GM12878 (cell line): Measurements from ENCODE around the gene HID1. TPM values are rescaled to one million over a fixed set of nuclear protein-coding genes. Genes with fewer than 3 reads are reported as not detected.
A peak's percentile ranks its signal among the peaks of the same experiment; 100 is the strongest.

ENCODE experiments used
- ATF7 ChIP-seq: fragments of 450-650 bp; IDR thresholded peaks from 2 replicates; pipeline ENCODE4 v1.6.1; 2016; ENCODE audit warnings: low read depth, mild to moderate bottlenecking
- BACH1 ChIP-seq: fragments of 450-650 bp; IDR thresholded peaks from 2 replicates; pipeline ENCODE4 v1.6.1; 2017; ENCODE audit warnings: mild to moderate bottlenecking, borderline replicate concordance
- BHLHE40 ChIP-seq, 2 experiments: fragments of 450-650 bp in 1 of 2; IDR thresholded peaks; 2 replicates each; pipeline ENCODE4 v1.6.1; 2011 to 2017; ENCODE audit warnings: low read depth in 2 of 2, borderline replicate concordance in 1 of 2, improper control_type of control experiment in 1 of 2, low read length in 1 of 2, mild to moderate bottlenecking in 1 of 2
- CREM ChIP-seq: IDR thresholded peaks from 2 replicates; pipeline ENCODE4 v1.6.1; 2014; ENCODE audit warnings: antibody characterized with exemption, low read depth
- EGR1 ChIP-seq, 2 experiments: IDR thresholded peaks; 1 replicate in 1 of 2; 2 replicates in 1 of 2; pipeline ENCODE4 v1.6.1; 2011 to 2012; ENCODE audit warnings: low read depth in 2 of 2, low read length in 2 of 2, borderline replicate concordance in 1 of 2, mild to moderate bottlenecking in 1 of 2, moderate library complexity in 1 of 2
- GABPA ChIP-seq: IDR thresholded peaks from 2 replicates; pipeline ENCODE4 v1.6.1; 2014; ENCODE audit warnings: antibody characterized with exemption, low read depth, mild to moderate bottlenecking, inconsistent platforms
- HDAC2 ChIP-seq: fragments of 200-600 bp; sonication (generic); IDR thresholded peaks from 2 replicates; pipeline ENCODE4 v1.6.1; 2017
- HDGF ChIP-seq: fragments of 450-650 bp; IDR thresholded peaks from 2 replicates; pipeline ENCODE4 v1.6.1; 2016; ENCODE audit warnings: antibody characterized with exemption
- MAX ChIP-seq: IDR thresholded peaks from 2 replicates; pipeline ENCODE4 v1.6.1; 2012; ENCODE audit warnings: low read depth, low read length, improper control_type of control experiment
- MEF2B ChIP-seq: fragments of 450-650 bp; IDR thresholded peaks from 2 replicates; pipeline ENCODE4 v1.6.1; 2018; ENCODE audit warnings: mild to moderate bottlenecking, moderate library complexity; ENCODE audit not compliant: partially characterized antibody, poor library complexity, severe bottlenecking
- MLLT1 ChIP-seq: fragments of 450-650 bp; IDR thresholded peaks from 2 replicates; pipeline ENCODE4 v1.6.1; 2016; ENCODE audit warnings: mild to moderate bottlenecking
- PBX3 ChIP-seq: IDR thresholded peaks from 2 replicates; pipeline ENCODE4 v1.6.1; 2011; ENCODE audit warnings: mild to moderate bottlenecking, low read depth, low read length, moderate library complexity; ENCODE audit not compliant: insufficient replicate concordance
- RB1 ChIP-seq: fragments of 450-650 bp; formaldehyde crosslinking; IDR thresholded peaks from 2 replicates; pipeline ENCODE4 v1.6.1; 2017; ENCODE audit warnings: mild to moderate bottlenecking, borderline replicate concordance
- RELA ChIP-seq: fragments of 450-650 bp; IDR thresholded peaks from 2 replicates; pipeline ENCODE4 v1.8.0; 2014; ENCODE audit warnings: borderline replicate concordance; ENCODE audit not compliant: partially characterized antibody
- SKIL ChIP-seq: fragments of 450-650 bp; IDR thresholded peaks from 2 replicates; pipeline ENCODE4 v1.6.1; 2017; ENCODE audit warnings: mild to moderate bottlenecking, low read depth, inconsistent platforms; ENCODE audit not compliant: poor library complexity, severe bottlenecking
- STAT1 ChIP-seq: fragments of 450-650 bp; conservative IDR thresholded peaks from 2 replicates; pipeline ENCODE4 v1.6.1; 2014; ENCODE audit warnings: antibody characterized with exemption, mild to moderate bottlenecking
- TBL1XR1 ChIP-seq: IDR thresholded peaks from 2 replicates; pipeline ENCODE4 v1.6.1; 2012; ENCODE audit warnings: low read depth, low read length, improper control_type of control experiment
- YBX1 ChIP-seq: fragments of 450-650 bp; IDR thresholded peaks from 2 replicates; pipeline ENCODE4 v1.6.1; 2016; ENCODE audit warnings: antibody characterized with exemption
- YY1 ChIP-seq: IDR thresholded peaks from 2 replicates; pipeline ENCODE4 v1.6.1; 2011; ENCODE audit warnings: low read depth, mild to moderate bottlenecking, low read length
- ZBTB33 ChIP-seq: fragments of 450-650 bp; IDR thresholded peaks from 2 replicates; pipeline ENCODE4 v1.6.1; 2017; ENCODE audit warnings: mild to moderate bottlenecking
- ZNF217 ChIP-seq: fragments of 450-650 bp; IDR thresholded peaks from 2 replicates; pipeline ENCODE4 v1.6.1; 2017; ENCODE audit warnings: antibody characterized with exemption, mild to moderate bottlenecking
- ZNF274 ChIP-seq: IDR thresholded peaks from one replicate; pipeline ENCODE4 v1.8.0; 2011; ENCODE audit not compliant: insufficient read length, insufficient read depth
- ZZZ3 ChIP-seq: IDR thresholded peaks from 2 replicates; pipeline ENCODE4 v1.6.1; 2011; ENCODE audit warnings: low read depth; ENCODE audit not compliant: control insufficient read depth, insufficient read length
- polyA plus RNA-seq, 11 experiments: library from polyadenylated mRNA; depleted of rRNA in 4 of 11; unstranded in 6 of 11; stranded (reverse) in 5 of 11; fragments of >200 nt; fragmentation: Nextera tagmentation in 4 of 11; fragmentation: Illumina TruSeq in 1 of 11; extraction: Ambion mirVana in 4 of 11; extraction: Trizol in 1 of 11; gene quantifications; 1 replicate in 1 of 11; 2 replicates in 10 of 11; pipeline versions ENCODE4 v1.2.1 to v1.2.3, GENCODE V29; 2011 to 2016; ENCODE audit warnings: inconsistent platforms in 2 of 11, missing spikeins in 2 of 11, low read depth in 1 of 11
- total RNA-seq, 4 experiments: library from RNA; depleted of rRNA in 3 of 4; stranded (reverse); fragments of >200 nt in 3 of 4; fragmentation: Illumina TruSeq in 1 of 4; extraction: Trizol in 1 of 4; gene quantifications; 2 replicates each; pipeline versions ENCODE4 v1.2.1 to v1.2.3, GENCODE V29; 2013 to 2021

The HID1 gene
- total and polyA plus RNA-seq, 10 of the 15 experiments (the other 5 are each of a cell fraction or from before 2014, with no cell fraction given) = 0.04 to 0.77 (median 0.32) TPM; not detected in 2

- TF ChIP-seq YBX1 = no peak
- TF ChIP-seq TBL1XR1 = no peak
- no peak for TF ChIP-seq SKIL
- TF ChIP-seq HDGF = no peak
- TF ChIP-seq EGR1 (IDR thresholded peaks at IDR 0.05; ENCODE audit: borderline replicate concordance in 1 of 2, low read depth in 2 of 2, low read length in 2 of 2) = no peak
- no peak for TF ChIP-seq BACH1
- no peak for TF ChIP-seq ZNF217
- peak; percentile 59; the same call in 1 of the 2 replicates for TF ChIP-seq ATF7
- no peak for TF ChIP-seq PBX3
- TF ChIP-seq MLLT1 = no peak; the same call in 1 of the 2 replicates
- TF ChIP-seq RELA = peak; percentile 43
- TF ChIP-seq CREM = no peak
- peak; percentile 58 for TF ChIP-seq MEF2B
- TF ChIP-seq MAX = no peak
- TF ChIP-seq STAT1 = no peak
- TF ChIP-seq BHLHE40 (IDR thresholded peaks at IDR 0.05; ENCODE audit: borderline replicate concordance in 1 of 2, low read depth in 2 of 2, low read length in 1 of 2) = peak; percentile 46 to 57; a peak in 2 of 4 replicates
- TF ChIP-seq YY1 = no peak
- no peak for TF ChIP-seq HDAC2
- TF ChIP-seq ZZZ3 = no peak
- no peak for TF ChIP-seq RB1
- TF ChIP-seq ZBTB33 = no peak
- no peak for TF ChIP-seq ZNF274
- no peak; the same call in 1 of the 2 replicates for TF ChIP-seq GABPA
Observed at GRCh38 chr17:74945543-74945942, 27.0 kb downstream of the HID1 start (continued).
